GM19099 (cell line): Measurements from ENCODE around the gene PCID2.

Experiments
- POLR2A ChIP-seq: IDR thresholded peaks from 3 replicates; pipeline ENCODE4 v1.6.1; 2011; ENCODE audit warnings: low read depth; ENCODE audit not compliant: insufficient read length; ENCODE audit errors: extremely low read depth

PCID2 gene

GRCh38 chr13:113152984-113153809 lies 55.3 kb downstream of the PCID2 start:
- TF ChIP-seq POLR2A, result no peak

GRCh38 chr13:113152691-113152983 lies 55.8 kb downstream of the PCID2 start:
- no peak for TF ChIP-seq POLR2A

GRCh38 chr13:113151745-113152690 lies 56.5 kb downstream of the PCID2 start:
- TF ChIP-seq POLR2A, result no peak

- no peak for TF ChIP-seq POLR2A
Measured at GRCh38 chr13:113150550-113151365, 57.7 kb downstream of the PCID2 start.

GRCh38 chr13:113149711-113150549 lies 58.5 kb downstream of the PCID2 start:
- TF ChIP-seq POLR2A, result no peak

- no peak for TF ChIP-seq POLR2A
Measured at GRCh38 chr13:113148940-113149503, 59.4 kb downstream of the PCID2 start.

- no peak for TF ChIP-seq POLR2A
Measured at GRCh38 chr13:113148407-113148806, 60.1 kb downstream of the PCID2 start.

GRCh38 chr13:113147206-113147605 lies 61.3 kb downstream of the PCID2 start:
- TF ChIP-seq POLR2A, result no peak

- TF ChIP-seq POLR2A, result no peak
Measured at GRCh38 chr13:113146750-113147149, 61.7 kb downstream of the PCID2 start.

- TF ChIP-seq POLR2A, result no peak
Measured at GRCh38 chr13:113145911-113146598, 62.4 kb downstream of the PCID2 start.

- TF ChIP-seq POLR2A, result no peak
Measured at GRCh38 chr13:113145496-113145895, 63.0 kb downstream of the PCID2 start.

GRCh38 chr13:113144255-113144629 lies 64.2 kb downstream of the PCID2 start:
- no peak for TF ChIP-seq POLR2A

GRCh38 chr13:113143466-113144254 lies 64.8 kb downstream of the PCID2 start:
- TF ChIP-seq POLR2A, result no peak
